WTC11 (cell line): ENCODE measurements around the gene USP2. TPM values are rescaled to one million over a fixed set of nuclear protein-coding genes. Genes with fewer than 3 reads are reported as not detected.

Experiments used
- ATAC-seq: fragments of 200-7000 bp; cut with Tn5 transposase; 2 replicates; pipeline ENCODE4 v1.10.0; 2021; ENCODE audit warnings: mild to moderate bottlenecking, moderate library complexity
- CTCF ChIA-PET: fragments of 300-600 bp; sonication (Branson Sonifier 250); formaldehyde crosslinking; loops from one replicate; lab custom pipeline; 2021; ENCODE audit warnings: antibody characterized with exemption; lab: Charles Lee
- POLR2A ChIA-PET: fragments of 350-600 bp; sonication (Branson Sonifier 250); formaldehyde crosslinking; loops from one replicate; lab custom pipeline; 2021; ENCODE audit warnings: antibody characterized with exemption; lab: Charles Lee
- DNase-seq: peaks from one replicate; pipeline ENCODE4 v3.0.0; 2021; ENCODE audit warnings: low spot score
- H3K27ac Mint-ChIP-seq: 2 replicates; pipeline ENCODE4 v1.8.0; 2021; ENCODE audit warnings: mixed read lengths
- H3K27me3 Mint-ChIP-seq: 2 replicates; pipeline ENCODE4 v1.8.0; 2021; ENCODE audit warnings: low read depth, mild to moderate bottlenecking, moderate library complexity, mixed read lengths
- H3K36me3 Mint-ChIP-seq: 2 replicates; pipeline ENCODE4 v1.8.0; 2021; ENCODE audit warnings: mixed read lengths
- H3K4me1 Mint-ChIP-seq: 2 replicates; pipeline ENCODE4 v1.8.0; 2022; ENCODE audit warnings: mixed read lengths
- H3K4me3 Mint-ChIP-seq: 2 replicates; pipeline ENCODE4 v1.8.0; 2021; ENCODE audit warnings: mild to moderate bottlenecking, moderate library complexity, mixed read lengths
- H3K9me3 Mint-ChIP-seq: 2 replicates; pipeline ENCODE4 v1.8.0; 2021; ENCODE audit warnings: mixed read lengths
- AFF4 ChIP-seq: sonication (generic); formaldehyde crosslinking; IDR thresholded peaks from 2 replicates; pipeline ENCODE4 v1.8.1; 2023; ENCODE audit warnings: mild to moderate bottlenecking, missing genetic modification reagents, borderline replicate concordance
- CBFB ChIP-seq: sonication (generic); formaldehyde crosslinking; IDR thresholded peaks from 2 replicates; pipeline ENCODE4 v1.8.1; 2022; ENCODE audit warnings: mild to moderate bottlenecking, low read depth, missing genetic modification reagents
- ESRRA ChIP-seq: sonication (generic); formaldehyde crosslinking; IDR thresholded peaks from 2 replicates; pipeline ENCODE4 v1.8.1; 2022; ENCODE audit warnings: mild to moderate bottlenecking, missing genetic modification reagents, borderline replicate concordance
- MAX ChIP-seq: sonication (generic); formaldehyde crosslinking; IDR thresholded peaks from 2 replicates; pipeline ENCODE4 v1.8.0; 2022; ENCODE audit warnings: mild to moderate bottlenecking, missing genetic modification reagents
- NR2C2 ChIP-seq: sonication (generic); formaldehyde crosslinking; IDR thresholded peaks from 2 replicates; pipeline ENCODE4 v1.8.0; 2022; ENCODE audit warnings: mild to moderate bottlenecking, missing genetic modification reagents
- SMAD4 ChIP-seq: sonication (generic); formaldehyde crosslinking; IDR thresholded peaks from 2 replicates; pipeline ENCODE4 v1.8.0; 2022; ENCODE audit warnings: mild to moderate bottlenecking, missing genetic modification reagents
- TEAD4 ChIP-seq: sonication (generic); formaldehyde crosslinking; IDR thresholded peaks from 2 replicates; pipeline ENCODE4 v1.8.0; 2022; ENCODE audit warnings: mild to moderate bottlenecking, missing genetic modification reagents
- USF1 ChIP-seq: sonication (generic); formaldehyde crosslinking; IDR thresholded peaks from 2 replicates; pipeline ENCODE4 v1.8.0; 2022; ENCODE audit warnings: mild to moderate bottlenecking, missing genetic modification reagents
- ZBTB43 ChIP-seq: sonication (generic); formaldehyde crosslinking; IDR thresholded peaks from 2 replicates; pipeline ENCODE4 v1.8.1; 2023; ENCODE audit warnings: mild to moderate bottlenecking, missing genetic modification reagents
- ZNF219 ChIP-seq: sonication (generic); formaldehyde crosslinking; IDR thresholded peaks from 2 replicates; pipeline ENCODE4 v1.8.0; 2023; ENCODE audit warnings: missing genetic modification reagents, mild to moderate bottlenecking, borderline replicate concordance
- ZNF423 ChIP-seq: fragments of 250-450 bp; sonication (Bioruptor Pico); IDR thresholded peaks from 2 replicates; pipeline ENCODE4 v2.1.2; 2022; ENCODE audit warnings: mild to moderate bottlenecking, moderate library complexity
- ZNF532 ChIP-seq: fragments of 250-450 bp; sonication (Bioruptor Pico); IDR thresholded peaks from 2 replicates; pipeline ENCODE4 v1.9.0; 2021; ENCODE audit warnings: mild to moderate bottlenecking, borderline replicate concordance
- ZNF671 ChIP-seq: fragments of 250-450 bp; sonication (Bioruptor Pico); IDR thresholded peaks from 2 replicates; pipeline ENCODE4 v1.8.0; 2021; ENCODE audit warnings: mild to moderate bottlenecking
- total RNA-seq: library from RNA; stranded (reverse); gene quantifications from 3 replicates; pipeline ENCODE4 v1.2.3, GENCODE V29; 2021

USP2 gene
- total RNA-seq, 1 experiment from 2014 or later, result 8.0 TPM

- DNase-seq (no peak), ATAC-seq (peak; percentile 2; the same call in 1 of the 2 replicates)
- H3K9me3 Mint-ChIP-seq, result no peaks in the 10 kb centered on the region
- POLR2A ChIA-PET, result no interaction called here
- H3K27ac Mint-ChIP-seq, result no peak overlapping the region
- H3K27me3 Mint-ChIP-seq, result peaks cover 49% of the 10 kb centered on the region
- peak overlapping the region; percentile 56 for H3K4me3 Mint-ChIP-seq
- CTCF ChIA-PET, result interaction anchor here (0.6 to 6.2 kb wide), 6 partner anchors 11 to 113 kb away, joined by 3 to 95 read pairs (median 16); partner anchors contain the start of gene USP2
- peaks cover 46% of the 10 kb centered on the region for H3K4me1 Mint-ChIP-seq
- 0 out of 2 replicates have a peak, but pooled peaks have one; percentile 34 for TF ChIP-seq MAX (CRISPR knock-in tag)
- TF ChIP-seq USF1, result no peak
- peaks cover 13% of the 10 kb centered on the region for H3K36me3 Mint-ChIP-seq
Observed at GRCh38 chr11:119363081-119363850, 18.2 kb downstream of the USP2 start.

- Mint-ChIP-seq H3K4me1 (peaks cover 41% of the 10 kb centered on the region), H3K4me3 (peak overlapping the region; percentile 56), H3K27ac (no peak overlapping the region), H3K9me3 (no peaks in the 10 kb centered on the region), H3K27me3 (peaks cover 51% of the 10 kb centered on the region), H3K36me3 (peaks cover 17% of the 10 kb centered on the region)
- TF ChIP-seq CBFB (CRISPR knock-in tag), result no peak
- TF ChIP-seq ZNF671 (CRISPR knock-in tag), result no peak
- ChIA-PET POLR2A (interaction anchor here (1.1 to 2.0 kb wide), 2 partner anchors 12 to 25 kb away, joined by 3 to 10 read pairs; no protein-coding TSS in a partner anchor), CTCF (interaction anchor here (1.4 to 6.2 kb wide), 5 partner anchors 12 to 39 kb away, joined by 3 to 95 read pairs (median 21); partner anchors contain the start of genes C1QTNF5 and USP2)
- no peak for ATAC-seq
- no peak for DNase-seq
Observed at GRCh38 chr11:119362741-119363080, 18.8 kb downstream of the USP2 start.

GRCh38 chr11:119361941-119362725 is 19.4 kb downstream of the USP2 start:
- CTCF ChIA-PET, result interaction anchor here (0.9 to 6.2 kb wide), 8 partner anchors 8 to 113 kb away, joined by 3 to 95 read pairs (median 17); partner anchors contain the start of genes C1QTNF5 and USP2
- Mint-ChIP-seq H3K9me3 (no peaks in the 10 kb centered on the region), H3K27me3 (peaks cover 57% of the 10 kb centered on the region), H3K36me3 (peaks cover 22% of the 10 kb centered on the region)
- no peak for ATAC-seq
- DNase-seq, result no peak
- no peak for TF ChIP-seq ZNF219 (CRISPR knock-in tag)
- TF ChIP-seq TEAD4 (CRISPR knock-in tag), result no peak
- no peak for TF ChIP-seq ZNF423
- no peak for TF ChIP-seq ZBTB43 (CRISPR knock-in tag)
- no peak for TF ChIP-seq SMAD4 (CRISPR knock-in tag)
- TF ChIP-seq, all 79 proteins: peak for 0
- Mint-ChIP-seq H3K4me1 (peaks cover 42% of the 10 kb centered on the region), H3K27ac (no peak overlapping the region), H3K4me3 (peak overlapping the region; percentile 33)
- POLR2A ChIA-PET, result interaction anchor here (0.8 to 2.0 kb wide), 4 partner anchors 13 to 112 kb away, joined by 3 to 10 read pairs (median 4); partner anchors contain the start of gene USP2

GRCh38 chr11:119361056-119361787 is 20.3 kb downstream of the USP2 start:
- ATAC-seq, result peak; percentile 57
- Mint-ChIP-seq H3K36me3 (peaks cover 22% of the 10 kb centered on the region), H3K27me3 (peaks cover 51% of the 10 kb centered on the region), H3K4me1 (peaks cover 46% of the 10 kb centered on the region), H3K4me3 (peak overlapping the region; percentile 43), H3K9me3 (no peaks in the 10 kb centered on the region), H3K27ac (peak overlapping the region; percentile 96)
- DNase-seq, result peak; percentile 66
- ChIA-PET CTCF (interaction anchor here (0.6 to 6.2 kb wide), 10 partner anchors 9 to 652 kb away, joined by 3 to 95 read pairs (median 11); partner anchors contain the start of genes C1QTNF5 and USP2), POLR2A (interaction anchor here (0.6 to 2.0 kb wide), 6 partner anchors 10 to 348 kb away, joined by 3 to 10 read pairs (median 4); partner anchors contain the start of gene USP2)
- TF ChIP-seq ZNF532 (CRISPR knock-in tag) (no peak), ESRRA (CRISPR knock-in tag) (no peak), AFF4 (CRISPR knock-in tag) (no peak), NR2C2 (CRISPR knock-in tag) (no peak)
